Femur (tissue), 1 donor: ENCODE measurements around the gene ZW10.
A peak's percentile ranks its signal among the peaks of the same experiment; 100 is the strongest.
"Not testable (repeated sequence)": the region's sequence is repeated elsewhere in the genome, so short reads cannot be mapped to it uniquely, and the experiment has no call there.

Experiments
- DNase-seq: peaks from one replicate; pipeline ENCODE4 v3.0.0-alpha.2; 2017

ZW10 gene

DNA sequence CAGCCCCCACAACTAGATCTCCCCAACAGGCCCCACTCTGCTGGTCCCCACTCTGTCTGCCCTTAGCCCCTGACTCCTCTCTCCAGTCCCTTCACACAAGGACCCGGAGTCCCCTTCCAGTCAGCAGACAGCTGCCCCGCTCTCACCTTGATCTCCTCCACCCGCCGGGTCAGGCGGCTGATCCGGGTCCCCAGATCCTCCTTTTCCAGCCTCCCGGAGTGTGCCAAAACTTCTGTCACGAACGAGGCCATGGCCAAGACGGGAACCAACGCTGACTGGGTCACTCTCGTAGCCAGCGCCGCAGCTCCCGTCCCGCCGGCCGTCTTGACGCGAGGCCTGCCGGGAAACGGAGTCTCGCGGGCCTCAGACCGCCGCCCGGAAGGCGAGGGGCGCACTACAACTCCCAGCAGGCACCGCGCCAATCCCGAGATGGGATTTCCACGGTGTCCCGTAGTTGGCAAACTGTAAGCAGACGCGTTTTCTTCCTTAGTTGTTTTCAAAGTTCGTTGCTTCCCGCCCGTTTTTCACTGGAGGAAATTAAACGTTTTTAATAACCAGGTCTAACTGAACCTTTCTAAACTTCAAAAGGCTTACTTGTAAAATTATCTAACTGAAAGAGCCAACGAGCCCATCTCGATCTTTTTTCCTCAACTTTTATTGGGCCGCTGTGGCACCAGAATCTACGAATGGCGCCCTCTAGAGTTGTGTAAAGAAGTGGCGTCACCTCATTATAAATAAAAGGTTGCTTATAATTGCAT lies at the start of gene ZW10:
ZW10 (minus strand) TSS at position 277 of the 758 bp plus-strand sequence; CDS start at position 251, 26 bp downstream.
- peak; percentile 98 for DNase-seq

- no peak for DNase-seq
Measured at GRCh38 chr11:113818426-113818825, 44.9 kb upstream of the ZW10 start.

DNA sequence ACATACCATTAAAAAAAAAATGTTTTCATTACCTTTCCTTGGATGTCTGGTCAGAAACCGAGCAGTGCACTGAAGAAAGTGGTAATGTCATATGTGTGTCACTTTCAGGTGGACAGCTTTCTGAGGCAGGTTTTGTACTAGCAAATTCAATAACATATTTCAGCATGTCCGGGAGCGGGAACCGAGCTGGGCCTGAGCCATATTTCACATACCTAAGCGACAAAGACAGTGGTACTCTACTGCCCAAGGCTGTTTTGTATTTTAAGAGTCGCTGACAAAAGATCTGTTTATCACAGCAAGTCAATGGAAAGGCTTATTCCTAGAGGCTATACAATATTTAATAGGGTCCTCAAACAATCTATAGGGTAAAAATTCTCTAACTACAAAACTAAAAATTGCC lies 44.1 kb upstream of the ZW10 start:
- no peak for DNase-seq

- DNase-seq = no peak
Measured at GRCh38 chr11:113817162-113817561, 43.7 kb upstream of the ZW10 start.

- DNase-seq = no peak
Measured at GRCh38 chr11:113814181-113814580, 40.7 kb upstream of the ZW10 start.

- no peak for DNase-seq
Measured at GRCh38 chr11:113808931-113809330, 35.4 kb upstream of the ZW10 start.

GRCh38 chr11:113806406-113806805 lies 32.9 kb upstream of the ZW10 start:
- DNase-seq = no peak

DNA sequence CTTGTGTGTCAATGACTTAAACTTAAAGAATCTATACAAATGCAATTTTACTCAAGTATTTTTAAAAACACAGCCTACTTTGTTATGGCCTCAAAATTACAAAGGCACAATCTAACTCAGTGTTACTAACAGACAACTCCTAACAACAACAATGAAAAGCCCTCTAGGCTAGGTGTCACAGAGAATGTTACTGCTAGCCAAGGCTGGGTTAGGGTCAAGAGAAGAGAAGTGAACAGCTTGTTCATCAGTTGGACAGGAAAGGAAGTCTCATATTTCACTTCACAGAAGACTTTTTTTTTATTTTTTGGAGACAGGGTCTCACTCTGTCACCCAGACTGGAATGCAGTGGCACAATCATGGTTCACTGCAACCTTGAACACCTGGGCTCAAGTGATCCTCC lies 32.1 kb upstream of the ZW10 start:
- DNase-seq = no peak

DNA sequence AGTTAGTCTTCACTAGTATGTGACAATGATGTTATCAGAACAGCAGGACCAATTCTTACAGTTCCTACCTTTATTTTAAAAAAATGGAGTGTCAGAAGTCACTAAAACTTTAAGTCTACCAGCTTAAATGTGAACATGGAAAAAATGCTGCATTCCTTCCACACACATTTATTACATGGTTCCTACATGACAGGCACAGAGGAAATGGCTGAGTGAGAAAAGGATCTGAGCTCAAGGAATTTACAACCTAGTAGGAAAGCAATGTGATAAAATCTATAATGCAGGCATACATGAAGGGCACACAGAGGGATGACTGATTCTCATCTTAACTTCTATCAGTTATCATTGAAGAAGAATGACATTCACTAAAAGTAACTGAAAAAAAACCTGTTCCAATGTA lies 29.1 kb upstream of the ZW10 start:
- no peak for DNase-seq

GRCh38 chr11:113796663-113797259 lies 23.3 kb upstream of the ZW10 start:
- DNase-seq = no peak

- DNase-seq = no peak
Measured at GRCh38 chr11:113789675-113790320, 16.3 kb upstream of the ZW10 start.

DNA sequence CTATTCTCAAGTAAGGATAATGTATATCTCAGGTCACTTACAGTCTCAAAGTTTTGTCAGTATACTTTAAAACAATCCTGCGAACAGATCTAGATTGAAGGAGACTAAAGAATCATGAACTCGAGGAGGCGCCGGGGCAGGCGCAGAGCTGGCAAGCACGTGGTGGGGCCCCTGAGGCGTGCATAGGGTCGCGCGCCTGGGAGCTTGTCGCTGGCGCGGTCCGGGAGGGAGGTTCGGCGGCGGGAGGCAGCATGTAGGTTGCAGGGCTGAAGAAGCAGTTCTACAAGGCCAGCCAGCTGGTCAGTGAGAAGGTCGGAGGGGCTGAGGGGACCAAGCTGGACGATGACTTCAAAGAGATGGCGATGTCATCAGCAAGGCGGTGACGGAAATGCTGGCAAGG lies 15.5 kb upstream of the ZW10 start:
- DNase-seq = not testable (repeated sequence)

DNA sequence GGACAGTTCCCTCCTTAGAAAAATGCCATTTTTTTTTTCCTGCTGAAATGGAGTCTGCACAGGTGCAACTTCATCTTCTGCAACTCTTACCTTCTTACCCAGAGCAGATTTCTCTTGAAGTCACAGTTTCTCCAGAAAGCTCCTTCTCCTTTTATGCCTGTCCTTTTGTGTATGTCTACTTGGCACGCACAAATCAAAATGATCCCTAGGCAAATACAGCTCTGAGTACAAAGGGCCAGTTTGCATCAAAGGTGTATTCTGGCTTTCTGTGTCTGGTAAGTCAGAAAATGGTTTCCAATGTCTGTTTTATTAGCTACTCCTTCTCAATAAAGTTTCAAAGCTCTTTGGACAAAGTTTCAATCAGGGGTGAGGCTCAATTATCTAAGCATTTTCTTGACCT lies 8.6 kb upstream of the ZW10 start:
- DNase-seq = no peak

- DNase-seq = no peak
Measured at GRCh38 chr11:113781682-113782081, 8.2 kb upstream of the ZW10 start.

DNA sequence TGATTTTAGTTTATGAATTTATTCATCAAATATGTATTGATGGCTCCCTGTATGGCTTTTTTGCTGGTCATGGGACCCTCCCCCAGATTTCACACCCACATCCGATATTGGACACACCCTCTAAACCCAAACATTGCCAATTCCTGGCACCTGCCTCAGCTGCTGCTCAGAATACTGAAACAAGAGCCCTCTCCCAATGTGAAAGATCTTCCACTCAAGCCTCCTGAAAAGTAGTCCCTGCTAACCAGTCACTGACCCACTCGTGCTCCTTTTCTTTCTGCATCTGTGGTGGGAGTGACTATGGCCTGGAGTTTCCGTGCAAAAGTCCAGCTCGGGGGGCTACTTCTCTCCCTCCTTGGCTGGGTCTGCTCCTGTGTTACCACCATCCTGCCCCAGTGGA lies 6.0 kb upstream of the ZW10 start, which contains the start of gene CLDN25:
CLDN25 (plus strand) TSS at position 301 of the 400 bp plus-strand sequence; CDS start at position 301, 0 bp downstream.
- no peak for DNase-seq

DNA sequence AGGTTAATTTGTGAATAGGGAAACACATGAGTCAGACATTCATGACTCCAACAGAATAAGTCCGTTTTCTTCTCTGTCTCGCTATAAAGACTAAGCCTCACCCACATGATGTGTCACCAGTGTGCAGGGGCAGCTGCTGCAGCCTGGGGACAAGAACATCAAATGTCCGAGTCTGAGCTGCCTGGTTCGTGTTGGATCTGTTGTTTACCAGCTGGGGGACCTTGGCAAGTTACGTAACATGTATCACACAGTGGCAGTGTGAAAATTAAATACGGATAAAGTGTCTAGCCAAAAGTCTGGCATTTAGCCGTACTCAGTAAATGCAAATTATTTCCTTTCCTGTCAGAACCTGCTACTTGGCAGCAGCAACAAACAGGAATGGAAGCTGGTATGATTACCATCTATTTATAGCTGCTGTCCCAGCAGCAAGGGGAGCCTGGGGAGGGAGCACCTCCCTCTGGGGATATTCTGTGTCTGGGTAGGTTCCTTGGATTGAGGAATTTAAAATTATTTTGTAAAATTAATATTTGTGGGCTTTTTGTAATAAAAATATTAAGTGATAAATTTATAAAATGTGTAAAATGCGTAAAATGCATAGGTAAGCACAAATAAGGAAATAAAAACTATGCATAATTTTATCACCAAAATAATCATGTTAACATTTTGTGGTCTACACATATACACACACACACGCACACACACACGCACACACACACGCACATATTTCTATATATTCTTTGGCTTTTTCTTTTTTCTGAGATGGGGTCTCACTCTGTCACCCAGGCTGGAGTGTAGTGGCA lies 4.8 kb upstream of the ZW10 start:
- peak; percentile 29 for DNase-seq

GRCh38 chr11:113774174-113774503 lies 647 bp upstream of the ZW10 start:
- DNase-seq = no peak

- no peak for DNase-seq
Measured at GRCh38 chr11:113773092-113773415, 438 bp downstream of the ZW10 start.

DNA sequence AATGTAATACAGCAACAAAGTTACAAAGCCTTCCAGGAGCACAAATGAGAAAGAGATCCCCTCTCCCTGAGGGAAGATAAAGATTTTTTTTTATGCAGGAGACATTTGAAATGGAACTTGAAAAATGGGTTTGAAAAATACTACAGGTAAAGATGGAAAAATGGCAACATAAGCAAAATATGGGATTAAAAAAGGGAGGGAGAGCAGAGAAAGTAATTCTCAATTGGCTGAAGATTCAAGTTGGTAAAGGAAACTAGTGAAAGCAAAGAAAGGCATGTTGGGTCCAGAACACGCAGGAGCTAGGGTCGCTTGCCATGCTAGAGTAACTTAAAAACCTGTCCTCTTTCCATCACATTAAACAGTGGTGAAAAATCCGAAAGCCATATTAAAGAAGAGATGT lies 1.5 kb downstream of the ZW10 start:
- DNase-seq = no peak

DNA sequence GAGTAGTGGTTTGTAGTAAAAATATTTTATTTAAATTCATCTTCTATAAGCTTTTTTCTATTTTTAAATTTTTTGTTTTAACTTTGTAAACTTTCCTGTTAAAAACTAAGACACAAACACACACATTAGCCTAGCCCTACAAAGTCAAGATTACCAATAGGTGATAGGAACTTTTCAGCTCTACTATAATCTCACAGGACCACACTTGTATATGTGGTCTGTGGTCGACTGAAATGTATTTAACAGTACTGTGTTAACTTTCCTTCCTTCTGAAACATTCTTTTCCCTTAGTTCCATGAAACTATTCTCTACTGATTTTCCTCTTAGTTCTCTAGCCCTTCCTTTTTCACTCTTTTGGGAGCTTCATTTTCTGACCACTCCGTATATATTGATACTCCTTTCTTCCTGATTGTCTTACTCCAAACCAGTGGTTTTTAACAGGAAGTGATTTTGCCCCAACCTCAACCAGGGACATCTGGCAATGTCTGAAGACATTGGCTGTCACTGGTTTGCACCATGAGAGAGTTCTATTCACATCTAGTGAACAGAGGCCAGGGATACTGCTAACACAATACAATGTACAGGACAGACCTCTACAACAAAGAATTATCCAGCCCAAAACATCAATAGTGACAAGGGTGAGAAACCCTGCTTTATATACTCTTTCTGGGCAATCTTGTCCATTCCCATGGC lies 8.8 kb downstream of the ZW10 start:
- DNase-seq = no peak

DNA sequence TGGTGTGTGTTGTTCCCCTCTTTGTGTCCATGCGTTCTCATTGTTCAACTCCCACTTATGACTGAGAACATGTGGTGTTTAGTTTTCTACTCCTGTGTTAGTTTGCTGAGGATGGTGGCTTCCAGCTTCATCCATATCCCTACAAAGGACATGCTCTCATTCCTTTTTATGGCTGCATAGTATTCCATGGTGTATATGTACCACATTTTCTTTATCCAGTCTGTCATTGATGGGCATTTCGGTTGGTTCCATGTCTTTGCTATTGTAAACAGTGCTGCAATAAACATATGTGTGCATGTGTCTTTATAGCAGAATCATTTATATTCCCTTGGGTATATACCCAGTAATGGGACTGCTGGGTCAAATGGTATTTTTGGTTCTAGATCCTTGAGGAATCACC lies 10.5 kb downstream of the ZW10 start:
- DNase-seq = not testable (repeated sequence)

DNA sequence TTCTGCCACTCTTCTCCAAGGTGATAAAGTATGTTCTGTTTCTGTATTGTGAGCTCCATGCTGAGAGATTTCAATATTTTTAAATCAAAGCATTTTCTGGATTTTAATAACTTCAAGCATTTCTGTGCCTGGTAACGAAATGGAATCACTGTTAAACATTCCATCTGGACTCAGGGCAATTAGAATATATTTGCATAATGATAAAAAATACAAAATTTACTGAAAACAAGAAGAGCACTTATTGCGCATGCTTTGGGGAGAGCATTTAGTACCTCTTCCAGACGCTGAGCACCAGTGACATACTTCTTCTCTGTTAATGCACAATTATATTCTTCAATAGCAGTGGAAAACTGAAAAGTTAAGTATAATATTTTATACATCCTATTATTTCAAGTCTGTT lies 13.3 kb downstream of the ZW10 start:
- no peak for DNase-seq

DNA sequence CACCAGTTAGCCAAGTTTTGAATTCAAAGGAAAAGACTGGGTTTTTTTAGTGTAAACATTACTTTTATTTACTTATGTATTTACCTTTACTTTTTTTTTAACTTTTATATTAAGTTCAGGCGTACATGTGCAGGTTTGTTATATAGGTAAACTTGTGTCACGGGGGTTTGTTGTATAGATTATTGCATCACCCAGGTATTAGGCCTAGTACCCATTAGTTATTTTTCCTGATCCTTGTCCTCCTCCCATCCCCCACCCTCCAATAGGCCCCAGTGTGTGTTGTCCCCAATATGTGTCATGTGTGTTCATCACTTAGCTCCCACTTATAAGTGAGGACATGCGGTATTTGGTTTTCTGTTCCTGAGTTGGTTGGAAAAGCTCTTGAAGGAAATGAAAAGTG lies 20.6 kb downstream of the ZW10 start:
- no peak for DNase-seq
